ENCODE measurements around the gene SNX25. TPM values are rescaled to one million over a fixed set of nuclear protein-coding genes. Genes with fewer than 3 reads are reported as not detected.
A peak's percentile ranks its signal among the peaks of the same experiment; 100 is the strongest.

The SNX25 gene
- total and polyA plus RNA-seq, 8 donors = 4.8 to 15.0 (median 10.9) TPM

- no peaks in the 10 kb centered on the region for H3K27me3 ChIP-seq
- DNase-seq (no peak), ATAC-seq (no peak), FAIRE-seq (no peak)
- no peaks in the 10 kb centered on the region for H3K36me3 ChIP-seq
- H3K9me3 ChIP-seq = no peaks in the 10 kb centered on the region
- H3K4me3 ChIP-seq = no peak overlapping the region
- no peak for TF ChIP-seq CTCF (IDR thresholded peaks at IDR 0.05)
- intact Hi-C loops (cut with DNase I) = no loop called here
- H3K4me1 ChIP-seq = peaks cover 0 to 10% (median 3%) of the 10 kb centered on the region in 3 donors
- 96% methylated on average over 4 of the region's 4 CpGs for WGBS, 2 donors
- H3K27ac ChIP-seq = no peak overlapping the region
Observed at GRCh38 chr4:185243879-185244278, 34.5 kb downstream of the SNX25 start.

DNA sequence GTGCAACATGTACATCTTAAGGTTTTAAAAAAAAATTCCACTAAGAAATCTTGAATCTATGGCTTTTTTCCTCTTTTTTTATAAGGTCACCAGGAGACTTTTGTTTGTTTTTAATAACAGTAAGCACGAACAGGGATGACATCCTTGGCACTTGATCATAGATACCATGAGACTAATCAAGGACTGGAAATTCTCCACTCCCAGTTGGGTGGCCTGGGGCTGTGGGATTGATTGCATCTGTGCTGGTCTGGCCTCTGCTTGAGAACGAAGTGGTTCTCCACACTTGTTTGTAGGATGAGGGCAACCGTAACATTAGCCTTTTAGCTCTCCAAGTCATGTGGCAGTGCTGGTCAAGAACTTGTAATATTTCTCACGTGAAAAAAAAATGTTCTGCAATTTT is 35.4 kb downstream of the SNX25 start:
- no peaks in the 10 kb centered on the region for H3K36me3 ChIP-seq
- DNase-seq (no peak), ATAC-seq (peak in 2 of 4 donors; percentile 19 to 54), FAIRE-seq (no peak)
- peaks cover 0 to 10% (median 3%) of the 10 kb centered on the region in 3 donors for H3K4me1 ChIP-seq
- H3K4me3 ChIP-seq = no peak overlapping the region
- no peak overlapping the region for H3K27ac ChIP-seq
- TF ChIP-seq CTCF (IDR thresholded peaks at IDR 0.05) = no peak
- no peaks in the 10 kb centered on the region for H3K9me3 ChIP-seq
- intact Hi-C loops (cut with DNase I) = no loop called here
- H3K27me3 ChIP-seq = no peaks in the 10 kb centered on the region
- WGBS, 2 donors = 28 to 38% methylated on average over 4 of the region's 4 CpGs

GRCh38 chr4:185246453-185246852 is 37.1 kb downstream of the SNX25 start:
- H3K4me1 ChIP-seq = peaks cover 0 to 10% (median 3%) of the 10 kb centered on the region in 3 donors
- no peak overlapping the region for H3K27ac ChIP-seq
- H3K9me3 ChIP-seq = no peaks in the 10 kb centered on the region
- ATAC-seq (no peak), FAIRE-seq (no peak), DNase-seq (no peak)
- intact Hi-C loops (cut with DNase I) = no loop called here
- TF ChIP-seq CTCF (IDR thresholded peaks at IDR 0.05) = no peak
- no peaks in the 10 kb centered on the region for H3K36me3 ChIP-seq
- 83 to 84% methylated on average over 1 of the region's 1 CpG for WGBS, 2 donors
- no peak overlapping the region for H3K4me3 ChIP-seq
- no peaks in the 10 kb centered on the region for H3K27me3 ChIP-seq

- H3K36me3 ChIP-seq = no peaks in the 10 kb centered on the region
- H3K27me3 ChIP-seq = no peaks in the 10 kb centered on the region
- no peak overlapping the region for H3K27ac ChIP-seq
- TF ChIP-seq CTCF (IDR thresholded peaks at IDR 0.05) = no peak
- ATAC-seq = no peak
- H3K4me1 ChIP-seq = peaks cover 0 to 10% (median 3%) of the 10 kb centered on the region in 3 donors
- intact Hi-C loops (cut with DNase I) = no loop called here
- no peak for DNase-seq
- WGBS, 2 donors = 24 to 27% methylated on average over 1 of the region's 1 CpG
- FAIRE-seq = peak; percentile 61
- no peak overlapping the region for H3K4me3 ChIP-seq
- no peaks in the 10 kb centered on the region for H3K9me3 ChIP-seq
Observed at GRCh38 chr4:185247151-185247550, 37.8 kb downstream of the SNX25 start.

- H3K4me3 ChIP-seq = no peak overlapping the region
- H3K27me3 ChIP-seq = no peaks in the 10 kb centered on the region
- intact Hi-C loops (cut with DNase I) = no loop called here
- FAIRE-seq = no peak
- no peaks in the 10 kb centered on the region for H3K9me3 ChIP-seq
- DNase-seq = no peak
- H3K27ac ChIP-seq = no peak overlapping the region
- ATAC-seq = no peak
- no peaks in the 10 kb centered on the region for H3K36me3 ChIP-seq
- WGBS, 2 donors = 99% methylated on average over 3 of the region's 3 CpGs
- no peak for TF ChIP-seq CTCF (IDR thresholded peaks at IDR 0.05)
- peaks cover 0 to 10% (median 3%) of the 10 kb centered on the region in 3 donors for H3K4me1 ChIP-seq
Observed at GRCh38 chr4:185248393-185249039, 39.1 kb downstream of the SNX25 start.
